T-cell (primary cell): Measurements from ENCODE around the gene MTMR4. TPM values are rescaled to one million over a fixed set of nuclear protein-coding genes. Genes with fewer than 3 reads are reported as not detected.
A peak's percentile ranks its signal among the peaks of the same experiment; 100 is the strongest.
"Not testable (repeated sequence)": the region's sequence is repeated elsewhere in the genome, so short reads cannot be mapped to it uniquely, and the experiment has no call there.

Source experiments
- ATAC-seq, 4 experiments: fragments of 200-7000 bp in 3 of 4; fragments of 150-1000 bp in 1 of 4; cut with Tn5 transposase; replicated peaks in 1 of 4; 1 replicate in 3 of 4; 2 replicates in 1 of 4; pipeline ENCODE4 v1.10.0; 2021; ENCODE audit warnings: moderate library complexity in 3 of 4, mild to moderate bottlenecking in 2 of 4, moderate number of reproducible peaks in 1 of 4
- CTCF ChIA-PET, 2 donors: fragments of 300-600 bp; sonication (Branson Sonifier 250); formaldehyde crosslinking; loops; one replicate each; lab custom pipeline; 2022; ENCODE audit warnings: antibody characterized with exemption in 2 of 2; lab: Charles Lee
- POLR2A ChIA-PET, 2 donors: fragments of 300-600 bp; sonication (Branson Sonifier 250); formaldehyde crosslinking; loops; one replicate each; lab custom pipeline; 2022; ENCODE audit warnings: antibody characterized with exemption in 2 of 2; lab: Charles Lee
- DNase-seq, 35 experiments: peaks; one replicate each; pipeline versions ENCODE4 v3.0.0 to v3.0.0-alpha.2; 2013 to 2023
- H3K27ac ChIP-seq: one replicate; pipeline ENCODE4 v1.5.1; 2013; ENCODE audit warnings: low read length
- H3K27me3 ChIP-seq, 2 experiments: replicated peaks in 1 of 2; 1 replicate in 1 of 2; 2 replicates in 1 of 2; pipeline versions ENCODE4 v1.6.1 to v1.7.0; 2013; ENCODE audit warnings: low read length in 1 of 2, mixed read lengths in 1 of 2; ENCODE audit not compliant: control insufficient read depth in 2 of 2, insufficient read depth in 2 of 2; ENCODE audit errors: extremely low read depth in 1 of 2
- H3K36me3 ChIP-seq, 2 donors: 1 replicate in 1 of 2; 2 replicates in 1 of 2; pipeline versions ENCODE4 v1.6.1 to v1.7.0; 2013; ENCODE audit warnings: low read length in 1 of 2; ENCODE audit not compliant: control insufficient read depth in 2 of 2, insufficient read depth in 1 of 2; ENCODE audit errors: extremely low read depth in 1 of 2
- H3K4me1 ChIP-seq, 2 experiments: 1 replicate in 1 of 2; 2 replicates in 1 of 2; pipeline versions ENCODE4 v1.6.1 to v1.7.0; 2013; ENCODE audit warnings: low read length in 2 of 2, mixed read lengths in 1 of 2; ENCODE audit not compliant: insufficient read depth in 2 of 2, control insufficient read depth in 1 of 2; ENCODE audit errors: extremely low read depth in 1 of 2
- H3K4me3 ChIP-seq, 2 donors: 1 replicate in 1 of 2; 2 replicates in 1 of 2; pipeline versions ENCODE4 v1.5.1 to v1.7.0; 2013; ENCODE audit warnings: mild to moderate bottlenecking in 2 of 2, low read length in 1 of 2, moderate library complexity in 1 of 2; ENCODE audit not compliant: control insufficient read depth in 1 of 2; ENCODE audit errors: extremely low read depth in 1 of 2
- H3K9me3 ChIP-seq: 2 replicates; pipeline ENCODE4 v1.7.0; 2013
- H3K27ac Mint-ChIP-seq, 2 donors: one replicate each; pipeline ENCODE4 v1.8.0; 2020 to 2021; ENCODE audit warnings: mild to moderate bottlenecking in 2 of 2, mixed read lengths in 2 of 2
- H3K27me3 Mint-ChIP-seq, 2 donors: one replicate each; pipeline ENCODE4 v1.8.0; 2021 to 2022; ENCODE audit warnings: mixed read lengths in 2 of 2
- H3K36me3 Mint-ChIP-seq: one replicate; pipeline ENCODE4 v1.8.0; 2021; ENCODE audit warnings: mixed read lengths
- H3K4me1 Mint-ChIP-seq, 3 donors: one replicate each; pipeline ENCODE4 v1.8.0; 2020 to 2022; ENCODE audit warnings: mixed read lengths in 3 of 3, mild to moderate bottlenecking in 1 of 3
- H3K4me3 Mint-ChIP-seq, 3 donors: one replicate each; pipeline ENCODE4 v1.8.0; 2020 to 2022; ENCODE audit warnings: mild to moderate bottlenecking in 3 of 3, mixed read lengths in 3 of 3, moderate library complexity in 3 of 3
- H3K9me3 Mint-ChIP-seq, 3 donors: one replicate each; pipeline ENCODE4 v1.8.0; 2020 to 2022; ENCODE audit warnings: mixed read lengths in 3 of 3
- WGBS: methylation state at CpG from one replicate; pipeline ENCODE4 v1.1.5; 2013; ENCODE audit warnings: missing lambda C conversion rate; ENCODE audit not compliant: insufficient coverage; 5-methylcytosine and 5-hydroxymethylcytosine counted together
- total RNA-seq, 35 experiments: library from RNA in 6 of 35; stranded (reverse) in 6 of 35; fragments of 120-200 nt in 1 of 35; gene quantifications; one replicate each; pipeline versions ENCODE4 v1.2.1 to v1.2.4 and lab custom pipeline; 2013 to 2026

MTMR4 gene
- total RNA-seq, 5 donors from 2014 or later (not counting 1 experiment from before 2014, with no cell fraction given), result 43.1 to 55.1 (median 53.1) TPM

GRCh38 chr17:58506354-58507080 is 7.9 kb downstream of the MTMR4 start:
- no peak for ATAC-seq
- peaks cover 69% of the 10 kb centered on the region for H3K36me3 Mint-ChIP-seq
- WGBS, result 84% methylated on average over 6 of the region's 7 CpGs
- H3K27ac ChIP-seq, result no peak overlapping the region
- peaks cover 0 to 3% of the 10 kb centered on the region in 2 experiments for H3K4me1 ChIP-seq
- DNase-seq, result no peak
- no peak overlapping the region for H3K4me3 Mint-ChIP-seq
- CTCF ChIA-PET, result no interaction called here
- H3K9me3 ChIP-seq, result no peaks in the 10 kb centered on the region
- no peaks in the 10 kb centered on the region for H3K27me3 ChIP-seq
- H3K27me3 Mint-ChIP-seq, result no peaks in the 10 kb centered on the region
- H3K4me1 Mint-ChIP-seq, result peaks cover 4 to 13% (median 7%) of the 10 kb centered on the region in 3 donors
- no peaks in the 10 kb centered on the region for H3K9me3 Mint-ChIP-seq
- no peak overlapping the region for H3K27ac Mint-ChIP-seq
- H3K36me3 ChIP-seq, result peaks cover 49 to 94% of the 10 kb centered on the region in 2 donors
- POLR2A ChIA-PET, result no interaction called here
- H3K4me3 ChIP-seq, result no peak overlapping the region

- peak overlapping the region in 1 of 2 donors; percentile 39 for H3K27ac Mint-ChIP-seq
- CTCF ChIA-PET, result no interaction called here
These were observed 9.5 kb downstream of the MTMR4 start for GRCh38 chr17:58504826-58505351.

GRCh38 chr17:58503866-58504265 is 10.6 kb downstream of the MTMR4 start:
- Histone ChIP-seq H3K4me1 (peaks cover 0 to 3% of the 10 kb centered on the region in 2 experiments), H3K27me3 (no peaks in the 10 kb centered on the region), H3K9me3 (no peaks in the 10 kb centered on the region), H3K4me3 (no peak overlapping the region), H3K27ac (no peak overlapping the region), H3K36me3 (peaks cover 41 to 83% of the 10 kb centered on the region in 2 donors)
- DNase-seq, result no peak
- Mint-ChIP-seq H3K4me1 (peaks cover 0 to 5% (median 2%) of the 10 kb centered on the region in 3 donors), H3K27me3 (no peaks in the 10 kb centered on the region), H3K4me3 (no peak overlapping the region), H3K36me3 (peaks cover 55% of the 10 kb centered on the region), H3K27ac (no peak overlapping the region), H3K9me3 (no peaks in the 10 kb centered on the region)
- POLR2A ChIA-PET, result no interaction called here
- CTCF ChIA-PET, result interaction anchor here in 1 of 2 donors (0.6 kb wide), 1 partner anchor 161 kb away, joined by 6 read pairs; no protein-coding TSS in a partner anchor
- WGBS, result 95% methylated on average over 6 of the region's 8 CpGs
- ATAC-seq, result no peak

More at GRCh38 chr17:58504826-58505351, 9.5 kb downstream of the MTMR4 start:
- no peaks in the 10 kb centered on the region for H3K27me3 ChIP-seq
- peaks cover 0 to 3% of the 10 kb centered on the region in 2 experiments for H3K4me1 ChIP-seq
- no peaks in the 10 kb centered on the region for H3K9me3 ChIP-seq
- Mint-ChIP-seq H3K27me3 (no peaks in the 10 kb centered on the region), H3K36me3 (peaks cover 53% of the 10 kb centered on the region), H3K4me3 (no peak overlapping the region), H3K4me1 (peaks cover 0 to 4% (median under 1%) of the 10 kb centered on the region in 3 donors), H3K9me3 (no peaks in the 10 kb centered on the region)
- DNase-seq, result no peak
- ATAC-seq, result no peak
- WGBS, result 96% methylated on average over 7 of the region's 11 CpGs
- no peak overlapping the region for H3K27ac ChIP-seq
- no peak overlapping the region for H3K4me3 ChIP-seq
- H3K36me3 ChIP-seq, result peaks cover 47 to 91% of the 10 kb centered on the region in 2 donors
- POLR2A ChIA-PET, result no interaction called here

- H3K4me1 Mint-ChIP-seq, H3K4me3 ChIP-seq, H3K9me3 Mint-ChIP-seq, H3K27ac Mint-ChIP-seq, ATAC-seq, H3K9me3 ChIP-seq, H3K4me3 Mint-ChIP-seq, H3K27me3 ChIP-seq, H3K27me3 Mint-ChIP-seq, DNase-seq, CTCF ChIA-PET, H3K4me1 ChIP-seq, H3K27ac ChIP-seq: not testable (repeated sequence)
- POLR2A ChIA-PET, result interaction anchor here in 1 of 2 donors (0.6 kb wide), 1 partner anchor 128 kb away, joined by 3 read pairs; no protein-coding TSS in a partner anchor
- peaks cover 33 to 76% of the 10 kb centered on the region in 2 donors for H3K36me3 ChIP-seq
- 88% methylated on average over 5 of the region's 6 CpGs for WGBS
- H3K36me3 Mint-ChIP-seq, result peaks cover 54% of the 10 kb centered on the region
These were observed 11.3 kb downstream of the MTMR4 start for GRCh38 chr17:58503134-58503533.

- ATAC-seq (no peak), DNase-seq (no peak)
- no peak overlapping the region for H3K27ac Mint-ChIP-seq
- H3K4me3 Mint-ChIP-seq, result no peak overlapping the region
- Histone ChIP-seq H3K4me3 (no peak overlapping the region), H3K36me3 (peaks cover 21 to 73% of the 10 kb centered on the region in 2 donors), H3K9me3 (no peaks in the 10 kb centered on the region), H3K27ac (no peak overlapping the region), H3K27me3 (no peaks in the 10 kb centered on the region), H3K4me1 (no peaks in the 10 kb centered on the region)
- peaks cover 52% of the 10 kb centered on the region for H3K36me3 Mint-ChIP-seq
- H3K9me3 Mint-ChIP-seq, result no peaks in the 10 kb centered on the region
- CTCF ChIA-PET, result interaction anchor here in 1 of 2 donors (0.7 kb wide), 1 partner anchor 437 kb away, joined by 3 read pairs; no protein-coding TSS in a partner anchor
- H3K4me1 Mint-ChIP-seq, result peaks cover 0 to 7% (median 3%) of the 10 kb centered on the region in 3 donors
- no CpG with 5 or more reads among the region's 7 CpGs for WGBS
- H3K27me3 Mint-ChIP-seq, result no peaks in the 10 kb centered on the region
- POLR2A ChIA-PET, result no interaction called here
These were observed 13.0 kb downstream of the MTMR4 start for GRCh38 chr17:58501451-58501850.

GRCh38 chr17:58498177-58498828 is 16.1 kb downstream of the MTMR4 start:
- Mint-ChIP-seq H3K27me3 (no peaks in the 10 kb centered on the region), H3K4me3 (no peak overlapping the region), H3K4me1 (peaks cover 0 to 7% (median 3%) of the 10 kb centered on the region in 3 donors), H3K27ac (no peak overlapping the region), H3K36me3 (peaks cover 55% of the 10 kb centered on the region), H3K9me3 (no peaks in the 10 kb centered on the region)
- ChIA-PET CTCF (no interaction called here), POLR2A (no interaction called here)
- ATAC-seq, result no peak
- Histone ChIP-seq H3K4me1 (no peaks in the 10 kb centered on the region), H3K27me3 (no peaks in the 10 kb centered on the region), H3K36me3 (peaks cover 16 to 72% of the 10 kb centered on the region in 2 donors), H3K27ac (no peak overlapping the region), H3K4me3 (no peak overlapping the region), H3K9me3 (no peaks in the 10 kb centered on the region)
- no peak for DNase-seq
- WGBS, result 100% methylated on average over 4 of the region's 6 CpGs
